Mammary epithelial cell (primary cell): ENCODE data around the gene SYT15.
"Not testable (repeated sequence)": the region's sequence is repeated elsewhere in the genome, so short reads cannot be mapped to it uniquely, and the experiment has no call there.

Experiments used
- EZH2 ChIP-seq: IDR thresholded peaks from 2 replicates; pipeline ENCODE4 v1.6.1; 2012; ENCODE audit warnings: low read length, inconsistent platforms, borderline replicate concordance
- TF ChIP-seq, protein P1 (sequence below), 2 donors: IDR thresholded peaks in 1 of 2; conservative IDR thresholded peaks in 1 of 2; 2 replicates each; pipeline ENCODE4 v1.5.1; 2011 to 2012; ENCODE audit warnings: inconsistent platforms in 2 of 2, low read length in 2 of 2, mild to moderate bottlenecking in 2 of 2, control low read depth in 1 of 2, low read depth in 1 of 2; ENCODE audit not compliant: insufficient read depth in 1 of 2; ENCODE audit errors: extremely low read depth in 1 of 2

DNA sequence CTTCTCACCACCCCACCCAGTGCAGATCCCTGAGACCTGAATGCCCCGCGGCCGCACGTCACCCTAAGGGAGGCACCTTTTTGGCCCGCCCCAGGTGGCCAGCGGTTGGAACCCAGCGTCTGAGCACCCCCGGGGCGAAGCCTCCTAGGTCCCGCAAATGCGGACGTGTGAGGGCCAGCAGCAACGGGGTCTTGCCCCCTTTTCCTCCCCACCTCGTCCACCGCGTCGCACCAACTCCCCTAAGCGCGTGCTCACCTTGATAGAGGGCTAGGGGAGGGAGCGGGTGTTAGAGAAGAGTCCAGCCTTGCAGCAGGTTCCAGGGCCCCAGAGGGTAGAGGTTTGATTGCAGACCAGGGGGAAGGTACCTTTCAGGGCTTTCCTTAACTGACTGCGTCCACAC, 450 bp downstream of the SYT15 start:
- TF ChIP-seq, protein P1, sequence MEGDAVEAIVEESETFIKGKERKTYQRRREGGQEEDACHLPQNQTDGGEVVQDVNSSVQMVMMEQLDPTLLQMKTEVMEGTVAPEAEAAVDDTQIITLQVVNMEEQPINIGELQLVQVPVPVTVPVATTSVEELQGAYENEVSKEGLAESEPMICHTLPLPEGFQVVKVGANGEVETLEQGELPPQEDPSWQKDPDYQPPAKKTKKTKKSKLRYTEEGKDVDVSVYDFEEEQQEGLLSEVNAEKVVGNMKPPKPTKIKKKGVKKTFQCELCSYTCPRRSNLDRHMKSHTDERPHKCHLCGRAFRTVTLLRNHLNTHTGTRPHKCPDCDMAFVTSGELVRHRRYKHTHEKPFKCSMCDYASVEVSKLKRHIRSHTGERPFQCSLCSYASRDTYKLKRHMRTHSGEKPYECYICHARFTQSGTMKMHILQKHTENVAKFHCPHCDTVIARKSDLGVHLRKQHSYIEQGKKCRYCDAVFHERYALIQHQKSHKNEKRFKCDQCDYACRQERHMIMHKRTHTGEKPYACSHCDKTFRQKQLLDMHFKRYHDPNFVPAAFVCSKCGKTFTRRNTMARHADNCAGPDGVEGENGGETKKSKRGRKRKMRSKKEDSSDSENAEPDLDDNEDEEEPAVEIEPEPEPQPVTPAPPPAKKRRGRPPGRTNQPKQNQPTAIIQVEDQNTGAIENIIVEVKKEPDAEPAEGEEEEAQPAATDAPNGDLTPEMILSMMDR (conservative IDR thresholded peaks at IDR 0.05 in 1 of 2, IDR thresholded peaks at IDR 0.05 in 1 of 2; ENCODE audit: extremely low read depth in 1 of 2, insufficient read depth in 1 of 2, low read depth in 1 of 2, low read length in 2 of 2) = not testable (repeated sequence)
- TF ChIP-seq EZH2 = not testable (repeated sequence)
